GM19467 (cell line): Measurements from ENCODE around the gene CLSTN2.

ENCODE experiments used
- ATAC-seq: cut with Tn5 transposase; IDR thresholded peaks from one replicate; pipeline ENCODE4 v1.9.1; 2021; ENCODE audit warnings: mild to moderate bottlenecking, moderate library complexity; ENCODE audit not compliant: unreplicated experiment

The CLSTN2 gene

DNA sequence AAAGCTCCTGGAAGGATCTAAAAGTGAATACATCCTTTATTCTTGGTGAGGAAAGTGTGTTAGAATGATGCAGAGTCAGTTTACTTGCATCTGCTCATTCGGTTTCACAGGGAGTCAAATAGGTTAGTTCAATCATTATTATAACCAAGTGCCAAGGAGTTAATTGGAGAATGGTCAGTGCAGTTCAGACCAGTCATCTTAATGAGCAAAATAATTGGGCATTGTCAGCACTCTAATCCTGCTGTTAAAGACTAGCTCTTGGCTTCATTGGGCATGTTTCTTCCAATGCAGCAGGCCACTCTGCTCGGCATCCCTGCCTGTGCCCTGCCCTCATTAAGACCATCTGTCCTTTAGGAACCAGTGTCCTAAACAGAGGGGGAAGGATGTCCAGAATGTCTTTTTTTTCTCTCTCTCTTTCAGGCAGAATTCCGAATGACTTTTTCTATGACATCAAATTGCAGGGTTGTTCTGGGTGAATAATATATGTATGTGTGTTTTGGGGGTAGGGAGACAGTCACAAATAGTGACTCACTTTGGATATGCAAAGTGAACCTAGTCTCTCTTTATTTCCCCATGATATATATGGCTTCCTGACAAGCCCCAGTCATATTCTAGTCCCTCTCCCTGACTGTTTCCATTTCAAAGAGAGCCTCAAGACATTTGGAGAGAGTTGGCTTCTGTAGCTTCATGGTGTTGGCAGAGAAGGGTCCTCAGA is 537.5 kb downstream of the CLSTN2 start:
- ATAC-seq: no peak

DNA sequence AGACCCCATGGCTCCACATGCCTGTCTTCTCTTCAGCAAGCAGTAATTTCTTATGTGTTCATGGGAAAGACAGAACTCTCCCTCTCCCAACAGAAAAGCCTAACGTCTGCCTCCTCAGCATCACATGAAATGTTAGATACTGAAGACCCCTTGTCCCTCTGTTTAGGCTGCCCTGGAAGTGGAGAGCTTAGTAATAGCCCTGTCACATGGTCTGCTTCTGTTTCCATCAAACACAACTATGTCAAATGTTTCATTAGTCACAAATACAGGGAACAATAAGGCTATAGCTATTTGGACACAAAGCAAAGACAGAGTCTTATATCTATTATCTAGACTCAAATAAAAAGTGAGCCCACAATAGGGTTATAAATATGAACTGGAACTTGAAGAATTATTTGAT is 552.6 kb downstream of the CLSTN2 start:
- no peak for ATAC-seq

DNA sequence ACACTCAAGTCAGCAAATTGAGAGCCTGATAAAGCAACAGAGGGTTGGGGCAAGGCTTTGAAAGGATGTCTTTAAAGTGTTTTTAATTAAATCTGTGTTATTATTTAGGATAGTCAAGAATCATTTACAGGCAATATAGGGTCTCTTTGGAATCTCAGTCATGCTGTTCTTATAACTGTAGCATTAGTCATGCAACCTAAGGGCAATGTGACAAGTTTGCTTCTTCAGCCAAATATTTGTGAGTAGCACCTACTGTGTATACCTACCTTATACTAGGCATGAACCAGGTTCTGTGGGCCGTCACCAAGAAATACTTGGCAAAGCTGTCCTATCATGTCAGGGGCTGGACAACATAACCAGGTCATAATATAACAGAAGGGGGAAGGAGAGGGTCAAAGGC is 558.3 kb downstream of the CLSTN2 start:
- ATAC-seq: no peak

DNA sequence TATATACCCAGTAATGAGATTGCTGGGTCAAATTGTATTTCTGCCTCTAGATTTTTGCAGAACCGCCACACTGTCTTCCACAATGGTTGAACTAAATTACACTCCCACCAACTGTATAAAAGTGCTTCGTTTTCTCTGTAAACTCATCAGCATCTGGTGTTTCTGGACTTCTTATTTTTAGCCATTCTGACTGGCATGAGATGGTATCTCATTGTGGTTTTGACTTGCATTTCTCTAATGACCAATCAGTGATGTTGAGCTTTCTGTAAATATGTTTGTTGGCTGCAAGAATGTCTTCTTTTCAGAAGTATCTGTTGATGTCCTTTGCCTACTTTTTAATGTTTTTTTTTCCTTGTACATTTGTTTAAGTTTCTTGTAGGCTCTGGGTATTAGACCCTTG is 560.0 kb downstream of the CLSTN2 start:
- no peak for ATAC-seq

DNA sequence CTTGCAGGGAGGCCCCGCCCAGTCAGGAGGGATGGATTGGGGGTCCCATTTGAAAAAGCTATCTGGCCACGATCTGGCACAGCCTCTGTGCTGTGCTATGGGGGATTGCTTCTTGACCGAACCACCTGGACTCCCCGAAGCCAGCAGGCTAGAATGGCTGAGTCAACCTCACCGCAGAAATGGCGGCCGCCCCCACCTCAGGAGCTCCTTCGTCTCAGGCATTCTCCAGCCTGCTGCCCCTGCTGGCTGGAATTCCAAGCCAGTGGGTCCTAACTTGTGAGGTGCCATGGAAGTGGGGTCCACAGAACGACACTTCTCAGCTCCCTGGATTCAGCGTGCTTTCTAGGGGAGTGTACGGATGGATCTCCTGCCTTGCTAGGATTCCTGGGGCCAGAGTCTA is 562.3 kb downstream of the CLSTN2 start:
- ATAC-seq: no peak

DNA sequence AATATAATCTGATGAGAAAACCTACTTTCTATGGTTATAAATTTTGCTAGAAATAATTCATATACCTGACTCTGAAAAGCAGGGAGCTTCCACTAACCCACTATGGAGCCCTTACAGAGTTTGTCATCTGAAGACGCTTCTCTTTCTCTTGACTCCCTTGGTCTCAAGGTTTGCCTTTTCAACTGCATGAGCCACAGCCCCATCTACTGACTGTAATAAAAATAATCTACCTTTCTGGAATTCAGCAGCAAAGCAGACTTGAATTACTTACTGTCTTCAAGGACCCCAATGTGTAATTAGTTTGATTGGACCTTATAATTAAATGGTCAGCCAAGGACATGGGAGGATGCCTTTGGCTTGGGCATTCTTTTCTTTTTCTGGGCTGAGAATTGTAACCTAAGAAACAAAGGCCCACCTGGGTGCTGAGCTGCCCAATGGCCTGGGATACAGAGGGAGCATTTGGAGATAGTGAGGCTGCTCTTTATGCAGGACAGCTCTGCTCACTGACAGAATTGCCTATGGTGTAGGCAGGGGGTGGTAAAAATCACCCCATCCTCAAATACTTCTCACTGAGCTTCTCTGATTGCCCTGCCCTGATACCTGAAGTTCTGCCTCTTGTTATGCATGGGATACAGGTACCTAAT is 564.3 kb downstream of the CLSTN2 start:
- ATAC-seq: no peak

DNA sequence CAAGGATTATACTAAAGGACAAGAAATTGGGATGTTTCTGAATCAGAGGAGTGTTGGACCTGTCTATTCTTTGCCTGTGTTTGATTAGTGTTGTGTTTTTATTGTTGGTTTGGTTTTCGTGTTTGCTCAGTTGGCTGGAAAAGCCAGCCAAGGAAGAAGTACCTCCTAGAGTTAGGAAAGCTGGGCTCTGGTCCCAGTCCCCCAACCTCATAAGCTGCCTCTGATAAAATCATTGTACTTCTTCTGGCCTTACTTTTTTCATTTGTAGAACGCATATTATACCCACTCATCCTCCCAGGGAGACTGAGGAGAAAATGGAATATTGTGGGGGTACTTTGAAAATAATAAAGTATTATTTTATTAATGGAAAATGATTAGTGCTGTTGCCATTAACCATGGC is 565.5 kb downstream of the CLSTN2 start:
- ATAC-seq: no peak

DNA sequence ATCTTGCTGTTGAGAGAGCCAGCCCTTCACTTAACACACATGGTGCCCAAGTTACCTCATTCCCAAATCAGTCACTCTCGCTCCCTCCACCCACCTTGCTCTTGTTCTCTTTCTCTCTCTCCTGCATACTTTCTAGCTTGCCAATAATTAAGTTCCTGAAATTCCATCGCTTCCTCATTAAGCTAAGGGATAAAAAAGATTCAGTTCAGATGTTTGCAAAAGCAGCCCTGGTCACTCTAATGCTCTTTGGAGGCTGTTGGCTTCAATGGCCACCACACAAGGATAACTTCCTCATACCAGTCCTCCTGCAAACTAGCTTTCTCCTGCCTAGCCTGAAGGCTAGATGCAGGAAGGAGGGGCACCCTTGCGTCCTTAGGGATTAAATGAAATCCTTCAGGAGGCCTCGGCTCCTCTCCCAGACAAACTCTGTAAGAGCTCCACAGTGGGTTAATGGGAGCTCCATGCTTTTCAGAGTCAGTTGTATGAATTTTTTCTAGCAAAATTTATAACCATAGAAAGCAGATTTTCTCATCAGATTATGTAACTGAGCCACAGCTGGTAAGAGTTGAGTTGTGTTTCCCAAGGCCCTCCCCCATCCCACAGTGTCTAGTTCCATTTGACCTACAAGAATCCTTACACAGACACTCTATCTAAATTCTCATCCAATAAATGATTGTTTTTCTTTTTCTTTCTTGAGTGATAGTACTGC is 566.2 kb downstream of the CLSTN2 start:
- no peak for ATAC-seq

DNA sequence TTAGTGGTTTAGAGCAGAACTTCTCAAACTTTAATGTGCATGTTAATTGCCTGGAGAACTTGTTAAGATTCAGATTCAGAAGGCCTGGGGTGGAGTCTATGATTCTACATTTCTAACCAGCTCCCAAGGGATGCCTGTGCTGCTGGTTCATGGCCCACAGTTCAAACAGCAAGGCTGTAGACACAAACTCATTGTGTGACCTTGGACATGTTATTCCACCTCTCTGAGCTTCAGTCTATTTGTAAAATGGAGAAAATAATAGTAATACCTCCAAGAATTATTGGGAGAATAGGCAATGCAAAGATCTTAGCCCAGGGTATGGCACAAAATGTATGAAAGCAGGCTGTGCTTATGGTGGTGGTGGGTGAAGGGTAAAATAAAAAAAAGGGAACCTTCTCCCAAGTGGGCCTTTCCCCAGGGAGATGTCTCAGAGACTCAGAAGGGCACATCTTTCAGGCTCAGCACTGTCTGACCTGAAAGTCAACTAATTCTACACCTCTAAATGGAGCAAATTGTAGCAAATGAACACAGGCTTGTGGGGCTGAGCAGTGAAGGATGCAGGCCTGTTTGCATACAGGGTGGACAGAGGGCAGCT is 566.9 kb downstream of the CLSTN2 start:
- no peak for ATAC-seq

DNA sequence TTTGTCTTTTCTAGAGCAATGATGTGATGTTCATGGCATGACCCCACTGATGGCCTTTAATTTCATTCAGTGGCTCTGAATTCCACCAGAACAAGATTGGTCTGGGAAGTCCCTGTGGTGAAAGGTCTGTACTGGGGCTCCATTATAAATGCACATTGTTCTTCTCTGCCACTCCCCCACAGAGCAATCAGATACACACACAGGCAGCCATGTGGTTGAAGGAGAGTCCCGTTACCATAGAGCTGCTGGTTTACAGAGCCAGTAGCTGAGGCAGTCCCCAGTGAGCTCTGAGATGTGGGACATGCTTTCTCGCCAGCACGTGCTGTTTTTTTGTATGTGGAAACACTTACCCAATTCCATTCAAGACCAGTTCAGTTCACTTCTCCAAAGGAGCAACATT is 570.2 kb downstream of the CLSTN2 start:
- ATAC-seq: no peak

DNA sequence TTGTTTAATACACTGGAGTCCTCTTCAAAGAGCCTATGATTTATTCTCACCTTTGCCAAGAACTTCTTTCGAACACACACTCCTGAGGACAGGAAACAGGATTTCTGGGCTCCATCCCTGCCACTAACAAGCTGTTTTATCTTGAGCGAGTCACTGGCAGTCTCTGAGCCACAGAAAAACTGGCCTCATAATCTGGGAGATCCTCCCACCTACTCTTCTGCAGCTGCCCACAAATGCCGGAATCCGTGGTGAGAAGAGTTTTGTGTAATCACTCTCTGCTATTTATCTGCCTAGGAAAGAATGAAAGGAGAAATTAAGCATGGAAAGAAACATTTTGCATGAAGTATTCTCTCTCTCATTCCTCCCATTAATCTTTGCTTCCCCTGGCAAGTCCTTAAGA is 570.9 kb downstream of the CLSTN2 start:
- ATAC-seq: no peak

DNA sequence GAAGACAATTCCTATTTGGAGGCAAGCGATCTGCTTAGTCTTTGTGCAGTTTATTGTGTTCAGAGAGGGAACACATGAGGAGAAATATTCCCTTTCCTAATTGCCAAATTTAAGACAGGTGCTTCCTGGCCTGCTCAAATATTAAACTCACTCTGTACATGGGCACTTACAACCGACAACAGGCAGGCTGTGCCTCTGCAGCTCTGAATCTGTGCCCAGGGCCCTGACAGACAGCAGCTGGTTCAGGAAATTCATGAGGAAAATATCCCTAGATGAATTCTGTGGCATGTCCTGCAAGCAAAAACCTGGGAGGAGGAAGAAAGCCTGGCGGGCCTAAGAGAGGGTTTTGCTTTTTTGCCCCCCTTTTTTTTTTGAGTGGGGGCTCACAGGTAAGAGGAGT is 573.6 kb downstream of the CLSTN2 start:
- ATAC-seq: no peak

DNA sequence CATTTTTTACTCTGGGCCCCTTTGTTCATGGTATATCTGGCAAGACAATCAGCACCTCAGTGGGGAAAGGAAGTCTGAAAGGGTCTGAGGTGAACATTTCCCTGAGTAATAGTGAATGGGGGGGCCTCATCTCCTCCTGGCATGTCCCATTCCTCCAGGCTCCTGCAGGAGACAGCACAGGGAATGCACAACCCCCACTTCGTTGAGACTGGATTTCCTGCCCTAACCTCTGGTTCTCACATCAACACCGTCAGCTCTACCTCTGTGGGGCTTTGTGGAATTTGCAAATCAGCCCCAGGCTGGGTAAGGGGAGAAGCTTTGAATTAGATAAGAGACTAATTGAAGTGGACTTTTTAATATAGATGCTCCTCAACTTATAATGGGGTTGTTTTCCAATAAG is 574.5 kb downstream of the CLSTN2 start:
- no peak for ATAC-seq

DNA sequence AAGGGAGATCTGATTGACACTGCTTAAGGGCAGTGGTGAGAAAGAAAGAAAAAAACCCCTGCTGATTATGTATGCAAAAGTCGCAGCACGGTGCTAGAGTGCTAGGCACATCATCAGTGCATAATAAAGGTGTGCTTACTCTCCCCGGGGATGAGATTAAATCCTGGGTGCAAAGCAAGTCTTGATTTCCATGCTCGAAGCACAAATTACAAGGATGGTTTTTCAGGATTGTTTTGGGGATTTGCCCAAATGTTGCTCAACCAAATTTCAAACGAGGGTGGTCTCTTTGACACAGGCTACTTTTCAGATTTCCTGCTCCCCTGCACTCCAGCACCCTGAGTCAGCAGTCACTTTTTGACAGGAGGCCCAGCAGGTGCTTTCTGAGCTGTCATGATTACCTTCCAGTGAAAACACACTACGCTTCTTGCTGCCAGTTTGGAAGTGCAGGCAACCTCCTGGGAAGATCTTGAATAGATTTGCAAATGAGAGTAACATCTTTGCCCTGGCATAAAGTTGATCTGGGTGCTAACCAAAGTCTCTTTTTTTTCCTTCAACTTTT is 575.4 kb downstream of the CLSTN2 start:
- ATAC-seq: no peak

DNA sequence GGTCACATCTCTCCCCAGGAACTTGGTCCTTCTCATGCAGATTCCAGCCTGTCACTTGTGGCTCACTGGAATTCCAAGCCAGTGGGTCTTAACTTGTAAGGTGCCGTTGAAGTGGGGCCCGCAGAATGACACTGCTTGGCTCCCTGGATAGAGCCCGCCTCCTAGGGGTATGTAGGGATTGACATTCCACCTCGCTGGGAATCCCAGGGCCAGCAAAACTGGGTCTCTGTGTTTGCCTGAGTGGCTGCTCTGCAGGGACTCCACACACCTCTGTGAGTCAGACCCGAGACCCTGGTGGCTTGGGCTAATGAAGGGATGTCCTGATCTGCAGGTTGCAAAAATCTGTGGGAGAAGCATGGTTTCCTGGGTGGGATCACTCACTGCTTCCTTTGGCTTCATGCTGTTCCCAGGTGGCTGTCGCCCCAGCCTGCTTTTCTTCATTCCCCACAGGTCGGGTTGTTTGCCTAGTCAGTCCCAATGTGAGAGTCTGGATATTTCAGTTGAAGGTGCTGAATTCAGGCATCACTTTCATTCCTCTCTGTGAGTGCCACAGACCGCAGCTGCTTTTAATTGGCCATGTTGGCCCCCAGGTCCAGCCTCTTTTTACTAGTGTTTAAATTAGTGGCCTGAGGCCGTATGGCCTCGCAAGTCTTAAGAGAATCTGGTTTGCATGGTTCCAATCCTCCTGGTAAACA is 586.9 kb downstream of the CLSTN2 start:
- no peak for ATAC-seq

DNA sequence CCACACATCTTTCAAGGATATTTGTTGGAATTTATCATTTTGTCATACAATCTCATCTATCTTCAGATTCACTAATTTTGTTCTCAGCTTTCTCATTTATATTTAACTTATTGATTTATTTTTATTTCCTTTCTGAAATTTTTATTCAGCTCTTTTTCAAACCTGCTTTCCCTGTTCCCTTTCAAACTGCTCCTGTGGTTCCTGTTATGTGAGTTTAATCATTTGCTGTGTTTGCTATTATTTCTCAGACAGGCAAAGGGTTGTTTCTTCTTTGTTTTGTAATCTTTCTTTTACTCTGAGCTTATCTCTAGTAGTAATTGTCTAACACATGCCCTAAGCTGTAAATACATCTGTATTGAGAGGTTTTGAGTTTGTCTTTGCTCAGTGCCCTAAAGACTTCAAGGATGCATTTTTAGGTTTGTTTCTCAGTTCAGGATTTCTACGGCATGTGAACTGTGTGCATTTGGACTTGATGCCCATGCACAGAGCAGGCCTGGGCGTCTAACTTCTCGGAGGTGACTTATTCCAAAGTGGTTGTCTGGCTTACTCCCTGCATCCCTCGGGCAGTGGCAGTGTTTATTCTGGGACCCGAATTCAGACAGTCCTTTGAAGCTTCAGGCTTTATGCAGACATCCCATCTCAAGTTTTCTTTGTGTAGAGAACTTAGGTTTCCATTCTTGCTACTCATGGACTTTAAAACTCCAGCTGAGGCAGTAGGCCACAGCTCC is 587.8 kb downstream of the CLSTN2 start:
- no peak for ATAC-seq

DNA sequence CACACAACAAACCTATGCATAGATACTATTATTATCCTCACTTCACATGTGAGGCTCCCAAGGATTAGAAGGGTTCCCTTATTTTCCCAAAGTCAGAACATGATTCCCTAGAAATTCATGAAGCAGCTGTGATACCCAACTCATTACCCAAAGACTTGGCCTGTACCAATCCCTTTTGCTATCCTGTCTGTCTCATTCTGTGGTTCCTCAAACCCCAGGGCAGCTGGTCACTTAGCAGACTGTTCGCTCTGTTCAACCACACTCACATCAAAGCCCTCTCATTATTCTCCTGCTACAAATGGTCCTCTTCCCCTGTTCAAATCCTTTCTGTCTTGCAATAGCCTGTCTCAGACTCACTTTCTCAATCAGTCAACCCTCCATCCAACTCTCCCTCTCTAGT is 588.6 kb downstream of the CLSTN2 start:
- no peak for ATAC-seq

DNA sequence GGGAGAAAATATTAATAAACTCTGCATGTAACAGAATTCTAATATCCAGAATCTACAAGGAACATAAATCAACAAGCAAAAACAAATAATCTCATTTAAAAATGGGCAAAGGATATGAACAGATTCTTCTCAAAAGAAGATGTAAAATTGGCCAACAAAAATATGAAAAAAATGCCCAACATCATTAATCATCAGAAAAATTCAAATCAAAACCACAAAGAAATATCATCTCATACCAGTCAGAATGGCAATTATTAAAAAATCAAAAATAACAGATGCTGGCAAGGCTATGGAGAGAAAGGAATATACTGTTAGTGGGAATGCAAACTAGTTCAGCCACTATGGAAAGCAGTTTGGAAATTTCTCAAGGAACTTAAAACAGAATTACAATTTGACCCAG is 592.2 kb downstream of the CLSTN2 start:
- ATAC-seq: no peak

DNA sequence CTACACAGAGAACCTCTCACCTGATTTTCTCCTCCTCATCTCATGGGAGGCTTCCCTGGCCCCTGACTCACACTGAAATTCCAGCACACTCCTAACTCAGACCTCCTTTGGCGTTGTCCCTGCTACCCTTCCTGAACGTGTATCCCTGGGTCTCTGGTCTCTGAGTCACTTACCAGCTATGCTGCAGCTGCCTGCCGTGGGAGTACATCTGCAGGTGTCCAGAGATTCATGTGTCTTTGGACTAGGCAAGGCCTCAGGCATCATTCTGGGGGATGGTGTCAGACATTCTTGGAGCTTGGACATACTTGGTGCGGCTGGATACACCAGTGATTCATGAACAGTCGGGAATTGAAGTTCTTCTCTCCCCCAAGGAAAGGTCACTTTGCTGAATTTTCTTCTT is 594.1 kb downstream of the CLSTN2 start:
- ATAC-seq: no peak

DNA sequence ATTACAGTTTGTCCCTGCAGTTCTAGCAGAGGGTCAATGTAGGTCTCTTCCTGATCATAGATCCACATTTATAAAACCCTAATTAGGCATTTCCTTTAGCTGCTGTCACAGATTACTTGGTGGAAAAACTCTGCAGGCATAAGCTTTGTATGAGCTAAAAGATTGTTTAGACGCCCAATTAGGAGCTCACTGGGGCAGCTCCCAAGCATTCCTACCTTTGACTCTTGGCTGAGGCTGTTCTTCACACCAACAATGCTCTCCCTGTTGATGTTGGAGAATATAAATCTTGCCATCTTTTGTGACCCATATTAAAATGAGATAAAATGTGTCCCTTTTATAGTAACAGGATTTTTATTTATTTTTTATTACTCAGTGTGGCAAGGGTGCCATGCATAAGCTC is 594.6 kb downstream of the CLSTN2 start:
- no peak for ATAC-seq
